H54 (cell line): ENCODE measurements around the gene ADORA2B.

Experiments
- DNase-seq: peaks from one replicate; pipeline ENCODE4 v3.0.0; 2011; ENCODE audit warnings: low spot score, mixed read lengths; ENCODE audit not compliant: insufficient read length
- FAIRE-seq: peaks from 3 replicates; lab custom pipeline; 2011; peaks lifted over from hg19 to GRCh38; lab: Jason Lieb, UNC
- POLR2A ChIP-seq: IDR thresholded peaks from 2 replicates; pipeline ENCODE4 v1.6.1; 2011; ENCODE audit warnings: low read depth, mild to moderate bottlenecking, low read length

The ADORA2B gene

GRCh38 chr17:16001226-16001897 lies 56.4 kb downstream of the ADORA2B start:
- FAIRE-seq (no peak), DNase-seq (no peak)
- TF ChIP-seq POLR2A, result no peak

GRCh38 chr17:16002708-16003260 lies 57.9 kb downstream of the ADORA2B start:
- no peak for FAIRE-seq
- TF ChIP-seq POLR2A, result no peak
- no peak for DNase-seq

- FAIRE-seq, result no peak
- DNase-seq, result no peak
- TF ChIP-seq POLR2A, result no peak
Measured at GRCh38 chr17:16003841-16004240, 58.9 kb downstream of the ADORA2B start.

DNA sequence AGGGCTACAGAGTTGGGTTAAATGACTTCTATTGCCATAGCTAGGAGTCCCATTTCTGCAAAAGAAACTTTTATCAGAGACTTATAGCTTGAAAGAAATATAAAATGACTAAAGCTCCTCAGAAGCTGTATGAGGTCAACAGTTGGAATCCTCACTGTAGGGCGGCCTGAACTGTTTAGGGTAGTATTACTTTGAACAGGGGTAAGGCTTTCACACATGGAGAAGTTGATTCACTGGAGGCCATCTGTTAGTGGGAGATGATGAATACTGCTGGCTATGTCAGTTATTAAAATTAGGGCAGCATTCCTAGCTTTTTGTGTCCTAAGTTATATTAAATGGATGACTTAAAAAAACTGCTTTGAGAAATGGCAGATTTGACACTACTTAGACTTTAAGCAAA lies 60.7 kb downstream of the ADORA2B start:
- DNase-seq, result no peak
- no peak for FAIRE-seq
- TF ChIP-seq POLR2A, result no peak

GRCh38 chr17:16007439-16007838 lies 62.5 kb downstream of the ADORA2B start:
- no peak for TF ChIP-seq POLR2A
- FAIRE-seq (no peak), DNase-seq (no peak)

- no peak for TF ChIP-seq POLR2A
- peak; percentile 99 for FAIRE-seq
- no peak for DNase-seq
Measured at GRCh38 chr17:16013943-16014407, 69.0 kb downstream of the ADORA2B start.

DNA sequence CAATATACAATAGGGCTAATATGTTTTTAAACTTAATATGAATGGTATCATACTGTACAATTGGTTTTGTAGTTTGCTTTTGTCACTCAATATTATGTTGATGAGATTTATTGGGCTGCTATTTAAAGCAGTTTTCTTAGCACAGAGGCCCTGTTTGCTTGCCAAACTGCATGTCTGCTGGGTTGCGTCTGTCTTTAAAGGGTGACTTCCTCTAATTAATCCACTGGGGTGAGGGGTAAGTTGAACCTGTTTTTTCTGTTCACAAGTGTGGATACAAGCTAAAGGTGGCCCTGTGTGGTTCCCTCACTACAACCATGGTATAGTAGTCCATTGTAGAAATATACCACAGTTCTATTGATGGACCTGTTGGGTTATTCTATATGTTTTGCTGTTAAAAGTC lies 74.4 kb downstream of the ADORA2B start:
- no peak for TF ChIP-seq POLR2A
- no peak for FAIRE-seq
- DNase-seq, result no peak

GRCh38 chr17:16023881-16024280 lies 79.0 kb downstream of the ADORA2B start:
- no peak for TF ChIP-seq POLR2A
- no peak for FAIRE-seq
- no peak for DNase-seq

DNA sequence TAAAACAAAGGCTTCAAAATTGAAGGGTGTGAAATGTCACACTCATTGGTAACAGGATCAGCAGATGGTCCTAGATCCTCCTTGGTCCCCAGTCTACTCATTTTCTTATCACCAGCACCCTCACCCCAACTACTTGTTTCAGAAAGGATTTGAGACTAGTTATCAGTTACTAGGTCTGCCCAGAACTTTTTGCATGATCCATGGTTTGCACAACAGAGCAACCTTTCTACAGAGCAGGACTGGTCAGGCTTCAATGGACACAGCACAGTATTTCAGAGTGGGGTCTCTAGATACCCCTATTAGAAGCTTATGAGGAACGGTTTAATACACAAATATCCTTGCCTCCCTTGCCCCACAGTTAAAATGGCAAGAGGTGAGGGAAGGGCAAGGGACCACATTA lies 80.3 kb downstream of the ADORA2B start:
- TF ChIP-seq POLR2A, result no peak
- DNase-seq (no peak), FAIRE-seq (no peak)
